Measurements from ENCODE around the gene PAX5. TPM values are rescaled to one million over a fixed set of nuclear protein-coding genes. Genes with fewer than 3 reads are reported as not detected.
A peak's percentile ranks its signal among the peaks of the same experiment; 100 is the strongest.

PAX5 gene
- total RNA-seq, 1 experiment from 2014 or later: 0.03 TPM

DNA sequence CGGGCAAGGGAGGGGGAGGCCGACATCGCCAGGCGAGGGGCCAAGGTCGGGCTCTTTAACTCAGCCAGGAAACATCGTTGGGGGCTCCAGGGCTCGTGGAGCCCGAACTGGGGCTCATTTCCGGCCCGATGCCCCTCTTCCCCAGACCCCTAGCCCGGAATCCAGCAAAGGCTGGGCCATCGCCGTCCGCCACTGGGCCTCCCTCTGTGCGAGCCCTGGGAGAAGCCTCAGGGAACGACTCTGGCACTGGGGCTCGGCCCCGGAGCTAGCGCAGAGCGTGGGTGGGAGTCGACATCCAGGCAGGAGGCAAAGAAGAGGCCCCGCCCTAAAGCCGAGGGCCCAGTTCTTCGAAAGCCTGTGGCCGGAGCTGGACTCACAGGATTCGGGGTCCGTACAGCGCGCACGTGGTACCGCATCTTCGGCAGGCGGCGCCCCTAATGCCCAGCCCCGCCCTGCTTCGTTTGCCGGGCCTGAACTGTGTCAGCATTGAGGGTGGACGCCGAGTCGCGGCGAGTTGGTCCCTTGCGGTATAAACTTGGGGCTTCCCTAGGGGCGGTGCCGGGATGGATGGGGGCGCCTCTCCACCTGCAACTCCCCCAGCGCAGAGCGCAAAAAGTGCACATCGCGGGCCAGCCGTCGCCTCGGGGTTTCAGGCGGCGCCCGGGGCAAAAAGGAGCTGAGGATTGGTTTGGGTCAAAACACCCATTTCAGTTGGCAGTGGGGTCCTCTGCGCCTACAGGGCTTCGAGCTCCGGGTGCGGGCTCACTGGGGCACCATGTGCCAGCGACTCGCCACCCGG, 3.6 kb upstream of the PAX5 start:
- DNase-seq (ENCODE audit: low spot score): no peak

DNA sequence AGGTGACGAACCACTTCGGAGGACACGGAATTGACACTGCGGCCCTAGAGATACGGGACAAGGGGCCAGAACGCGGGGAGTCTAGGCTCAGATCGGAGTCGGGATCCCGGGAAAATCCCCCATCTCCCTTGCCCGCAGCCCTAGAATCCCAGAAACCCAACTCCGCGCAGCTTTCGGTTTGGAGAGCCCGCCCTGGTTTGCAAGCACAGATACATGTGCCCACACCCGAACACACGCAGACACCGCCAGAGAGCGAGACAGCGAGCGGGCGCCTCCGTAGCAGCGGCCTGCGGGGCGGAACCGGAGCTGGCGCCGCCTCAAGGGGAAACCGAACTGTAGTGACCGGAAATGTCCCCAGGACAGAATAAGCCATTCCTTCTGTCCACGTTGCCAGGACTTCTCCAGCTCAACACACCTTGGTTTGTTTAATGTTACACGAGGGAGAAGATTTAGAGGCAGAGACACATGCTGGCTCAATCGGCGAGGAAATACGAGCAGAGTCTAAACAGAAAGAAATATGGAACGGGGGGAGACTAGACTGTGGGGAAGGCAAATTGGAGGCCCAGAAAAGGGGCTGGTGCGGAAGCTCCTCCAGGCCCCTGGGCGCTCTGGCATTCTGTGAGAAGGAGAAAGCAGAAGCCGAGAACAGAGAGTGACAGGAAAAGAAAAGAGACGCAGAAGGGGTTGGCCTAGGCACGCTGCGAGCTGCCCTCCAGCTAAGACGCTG, 2.9 kb upstream of the PAX5 start:
- no peak for DNase-seq (ENCODE audit: low spot score)

GRCh38 chr9:37036371-37036775, 2.3 kb upstream of the PAX5 start:
- DNase-seq (ENCODE audit: low spot score): no peak

DNA sequence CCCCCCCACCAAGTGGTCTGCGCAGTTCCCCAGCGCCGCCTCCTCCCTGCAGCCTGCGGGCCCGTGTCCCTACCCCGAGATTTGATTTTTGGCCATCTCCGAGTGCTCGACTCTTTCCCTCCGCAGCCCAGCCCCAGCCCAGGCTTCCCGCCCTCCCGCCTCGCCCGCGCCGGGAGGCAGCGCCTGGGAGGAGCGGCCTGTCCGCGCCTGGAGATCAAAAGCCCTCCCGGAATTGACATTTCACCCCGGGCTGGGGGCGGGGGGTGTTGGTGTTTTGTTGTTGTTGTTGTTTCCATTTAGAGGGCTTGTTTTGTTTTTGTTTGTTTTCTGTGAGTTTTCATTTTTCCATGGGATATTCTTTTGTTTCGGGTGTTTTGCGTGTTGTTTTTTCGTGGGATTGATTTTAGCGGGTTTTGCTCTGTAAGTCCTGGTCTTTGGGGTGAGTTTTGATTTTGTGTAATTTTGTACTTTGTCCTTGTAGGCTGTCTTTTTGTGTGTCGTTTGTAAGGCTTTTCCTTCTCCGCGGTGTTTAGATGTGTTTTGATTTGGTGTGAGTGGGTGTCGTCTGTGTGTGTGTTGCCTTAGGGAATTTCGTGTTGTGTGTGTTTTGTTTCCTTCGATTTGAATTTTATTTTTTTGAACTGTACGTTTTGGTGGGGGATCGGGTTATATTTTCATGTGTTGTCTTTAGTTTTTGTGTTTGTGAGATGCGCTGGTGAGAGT, 1.7 kb upstream of the PAX5 start:
- no peak for DNase-seq (ENCODE audit: low spot score)

DNA sequence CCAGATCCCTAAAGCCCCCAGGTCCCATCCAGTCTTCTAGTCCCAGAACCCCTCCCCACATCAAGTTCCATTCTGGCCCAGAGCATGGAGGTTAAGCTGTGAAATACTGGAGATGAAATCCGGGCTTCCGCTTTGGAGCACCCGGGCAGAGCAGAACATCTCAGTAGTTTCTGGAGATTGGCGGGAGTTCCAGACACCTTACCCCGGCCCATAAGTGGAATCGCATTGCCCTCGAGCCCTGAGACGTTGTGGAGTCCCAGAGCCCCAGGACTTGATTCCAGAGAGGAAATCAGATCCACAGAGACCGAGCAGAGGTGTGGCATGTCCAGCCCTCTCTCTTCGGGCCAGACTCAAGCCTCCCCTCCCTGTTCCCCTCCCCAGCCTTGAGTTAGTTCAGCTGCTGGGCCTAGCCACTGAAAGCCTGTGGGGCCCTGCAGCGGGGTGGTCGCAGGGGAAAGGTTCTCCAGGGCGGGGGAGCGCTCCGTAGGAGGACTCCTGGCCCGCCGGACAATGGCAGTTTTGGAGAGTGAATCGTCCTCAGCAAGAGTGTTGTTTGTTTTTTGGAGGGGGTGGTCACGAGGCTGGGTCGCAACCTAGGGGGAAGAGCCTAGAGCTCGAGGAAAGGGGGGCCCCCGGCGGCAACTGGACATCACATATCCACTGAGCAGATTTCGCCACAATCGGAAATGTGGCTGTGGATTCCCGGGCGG, 1.0 kb upstream of the PAX5 start:
- DNase-seq (ENCODE audit: low spot score): no peak

- DNase-seq (ENCODE audit: low spot score): no peak
Measured at GRCh38 chr9:37034305-37034937, 353 bp upstream of the PAX5 start.

DNA sequence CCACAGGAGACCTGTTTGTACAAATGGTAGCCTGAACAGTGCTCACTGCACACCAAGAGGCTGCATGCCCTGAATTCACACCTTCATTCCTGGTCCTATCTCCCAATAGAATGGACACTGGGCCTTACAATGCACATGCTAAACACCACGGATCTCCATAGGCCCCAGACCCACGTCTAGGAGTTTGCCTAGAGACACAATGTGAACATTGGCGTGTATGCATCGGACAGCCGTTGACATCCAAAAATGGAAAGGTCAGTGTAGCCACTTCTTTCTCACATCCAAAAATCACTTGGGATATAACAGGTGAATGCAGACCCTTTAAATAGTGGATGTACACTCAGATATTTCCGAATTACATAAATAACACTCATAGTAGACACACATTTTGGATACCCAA, 927 bp downstream of the PAX5 start:
- DNase-seq (ENCODE audit: low spot score): no peak

DNA sequence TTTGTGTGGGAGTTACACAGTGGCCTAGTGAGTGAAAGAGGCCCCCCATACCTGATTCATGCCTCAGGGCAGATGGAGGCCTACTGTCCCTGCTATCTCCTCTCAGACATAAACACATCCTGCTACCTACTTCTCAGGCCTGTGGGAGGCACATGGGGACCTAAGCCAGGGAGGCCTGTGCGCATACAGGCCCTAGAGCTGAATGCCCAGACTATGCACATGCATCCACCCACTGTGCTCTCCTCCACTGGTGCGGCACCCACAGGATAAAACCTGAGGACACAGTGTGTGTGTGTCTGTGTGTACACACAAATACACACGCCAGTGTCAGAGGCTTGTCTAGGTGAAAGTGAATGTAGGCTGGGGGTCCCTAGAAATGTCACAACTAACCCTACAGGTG, 1.4 kb downstream of the PAX5 start:
- no peak for DNase-seq (ENCODE audit: low spot score)

DNA sequence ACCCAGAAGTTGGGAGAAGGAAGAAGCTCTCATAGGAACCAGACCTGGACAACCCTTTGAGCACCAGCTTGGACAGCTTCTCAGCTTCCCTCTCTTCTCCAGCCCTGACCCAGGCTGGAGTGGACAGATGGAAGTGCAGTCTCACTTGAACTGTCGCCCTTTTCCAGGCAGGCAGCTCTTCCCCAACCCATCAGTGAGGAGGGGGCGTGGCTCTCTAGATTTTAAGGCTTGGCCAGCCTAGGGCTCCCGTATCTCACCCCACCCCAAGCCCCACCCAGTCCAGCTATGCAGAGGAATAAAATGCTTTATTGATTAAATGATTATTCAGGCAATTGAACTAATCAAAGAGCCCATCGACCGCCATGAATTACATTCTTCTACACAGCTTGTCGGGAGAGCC, 2.2 kb downstream of the PAX5 start:
- no peak for DNase-seq (ENCODE audit: low spot score)

GRCh38 chr9:37031081-37031480, 3.0 kb downstream of the PAX5 start:
- DNase-seq (ENCODE audit: low spot score): no peak

GRCh38 chr9:37030611-37030939, 3.5 kb downstream of the PAX5 start:
- no peak for DNase-seq (ENCODE audit: low spot score)

DNA sequence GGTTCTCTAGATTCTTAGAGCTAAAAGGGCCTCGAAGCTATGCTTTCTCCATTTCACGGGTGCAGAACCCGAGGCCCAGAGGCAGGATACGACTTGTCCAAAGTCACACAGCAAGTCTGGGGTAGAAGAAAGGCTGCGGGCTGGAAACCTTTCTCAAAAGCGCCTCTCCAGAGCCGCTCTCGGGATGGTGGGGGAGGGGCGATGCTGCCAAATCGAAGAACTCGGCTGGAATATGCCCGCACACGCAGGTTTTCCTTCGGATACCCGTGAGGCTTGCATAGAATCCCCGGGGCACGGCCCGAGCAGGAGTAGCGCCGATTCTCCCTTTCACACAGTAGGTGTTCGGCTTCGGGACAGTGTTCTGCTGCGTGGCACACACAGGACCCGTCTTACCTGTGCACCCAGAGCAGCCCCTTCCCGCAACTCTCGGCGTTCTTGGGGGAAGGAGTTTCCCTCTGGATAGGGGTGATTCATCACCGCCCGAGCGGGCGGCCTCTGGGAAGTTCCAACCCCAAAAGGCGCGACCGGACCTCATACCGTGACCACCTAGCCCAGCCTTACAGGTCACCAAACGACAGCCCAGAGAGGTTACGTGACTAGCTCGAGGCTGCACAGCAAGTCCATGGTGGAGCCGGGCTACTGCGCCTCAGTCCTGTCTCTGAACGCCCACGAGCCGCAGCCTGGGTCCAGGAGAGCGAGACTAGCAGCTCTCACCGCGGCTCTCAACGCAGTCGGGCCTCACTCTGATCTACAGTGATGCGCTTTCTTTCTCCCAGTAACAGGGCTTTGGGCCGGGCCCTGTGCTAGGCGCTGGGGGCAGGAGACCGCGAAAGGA, 4.1 kb downstream of the PAX5 start:
- no peak for DNase-seq (ENCODE audit: low spot score)

DNA sequence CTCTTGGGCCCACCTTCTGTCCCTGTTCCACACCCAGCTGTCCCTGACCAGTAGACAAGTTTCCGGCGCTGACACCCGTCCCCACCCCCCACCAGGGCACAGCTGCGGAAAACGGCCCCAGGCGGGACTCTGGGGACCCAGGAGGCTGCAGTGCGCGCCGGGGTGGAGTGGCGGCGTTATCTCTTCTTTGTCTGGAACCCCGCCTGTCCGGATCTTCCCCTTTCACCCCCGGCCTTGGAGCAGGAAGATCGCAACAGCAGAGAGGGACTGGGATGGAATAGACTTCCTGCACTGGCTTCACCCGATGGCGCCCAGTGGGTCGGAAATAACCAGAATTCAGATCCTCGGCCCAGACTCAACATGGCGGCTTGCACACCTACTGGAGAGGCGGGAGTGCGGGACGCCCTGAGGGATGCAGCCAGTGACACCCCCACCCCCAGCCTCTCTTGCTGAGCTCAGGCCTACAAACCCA, 4.7 kb downstream of the PAX5 start:
- no peak for DNase-seq (ENCODE audit: low spot score)

DNA sequence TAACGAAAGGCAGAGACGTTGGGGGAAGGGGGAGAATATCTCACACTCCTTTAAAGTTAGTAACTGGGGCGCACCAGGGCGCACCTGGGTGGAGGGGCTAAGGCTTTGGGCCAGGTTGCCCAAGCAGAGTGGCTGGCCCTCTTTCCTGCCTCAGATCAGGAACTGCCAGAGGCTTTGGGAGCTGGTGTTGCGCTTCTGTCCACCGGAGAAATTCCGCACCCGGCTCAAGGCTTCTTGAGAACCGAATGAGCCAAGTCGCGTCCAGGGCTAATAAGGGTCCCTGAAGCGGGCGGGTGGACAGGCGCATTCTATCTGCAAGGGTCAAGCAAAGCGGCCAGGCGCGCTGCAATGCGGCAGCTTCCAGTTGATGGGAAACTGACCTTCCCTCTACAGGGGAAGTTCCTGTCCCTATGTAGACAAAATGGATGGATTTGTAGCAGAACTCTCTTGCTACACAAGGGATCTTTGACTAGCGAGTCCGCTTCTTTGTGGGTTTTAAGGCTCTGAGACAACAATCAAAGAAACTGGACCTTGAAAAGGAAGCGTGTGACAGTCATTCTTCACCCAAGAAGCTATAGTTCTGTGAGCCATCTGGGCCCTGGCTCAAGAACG, 5.5 kb downstream of the PAX5 start:
- no peak for DNase-seq (ENCODE audit: low spot score)

GRCh38 chr9:37027582-37028419, 6.3 kb downstream of the PAX5 start:
- peak; percentile 87 for DNase-seq (ENCODE audit: low spot score)

DNA sequence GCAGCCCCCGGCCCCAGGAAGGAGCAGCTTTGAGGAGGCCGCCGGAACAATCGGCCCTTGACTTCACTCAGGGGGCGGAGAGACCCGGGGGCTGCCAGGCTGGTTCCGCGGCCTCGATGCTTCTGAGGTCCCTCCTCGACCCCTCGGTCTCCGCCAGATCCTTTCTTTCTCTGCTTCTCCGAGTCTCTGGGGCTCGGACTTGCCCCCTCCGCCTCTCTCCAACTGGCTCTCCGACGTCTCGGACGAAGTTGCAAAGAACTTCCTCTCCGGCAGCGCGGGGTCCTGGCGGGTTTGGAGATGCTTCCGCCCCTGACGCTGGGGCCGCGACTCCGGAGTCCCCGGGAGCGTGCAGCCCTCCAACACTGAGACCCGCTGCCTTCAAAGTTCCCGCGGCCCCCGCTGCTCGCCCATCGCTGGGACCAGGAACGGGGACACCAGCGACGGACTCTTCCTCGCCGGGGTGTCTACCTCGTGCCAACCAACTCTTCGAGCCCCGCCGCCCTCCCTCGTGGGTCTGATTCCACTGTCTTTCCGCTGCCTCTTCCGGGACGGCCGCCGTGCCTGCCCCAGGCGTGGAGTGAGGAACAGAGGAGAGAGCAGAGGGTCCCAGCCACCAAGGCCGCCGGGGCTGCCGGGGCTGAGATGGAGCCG, 7.0 kb downstream of the PAX5 start:
- no peak for DNase-seq (ENCODE audit: low spot score)

GRCh38 chr9:37026113-37026930, 7.7 kb downstream of the PAX5 start:
- DNase-seq (ENCODE audit: low spot score): no peak

- DNase-seq (ENCODE audit: low spot score): no peak
Measured at GRCh38 chr9:37025823-37026112, 8.3 kb downstream of the PAX5 start.
